ENCODE data around the gene ACSM6.

Gene ACSM6

GRCh38 chr10:95268438-95268837 lies 74.4 kb downstream of the ACSM6 start:
- DNase-seq (ENCODE audit: low read depth): no peak

- no peak for DNase-seq (ENCODE audit: low read depth)
Observed at GRCh38 chr10:95273393-95274312, 79.6 kb downstream of the ACSM6 start.

- no peak for DNase-seq (ENCODE audit: low read depth)
Observed at GRCh38 chr10:95275726-95276366, 81.8 kb downstream of the ACSM6 start.

- DNase-seq (ENCODE audit: low read depth): no peak
Observed at GRCh38 chr10:95276367-95277200, 82.5 kb downstream of the ACSM6 start.

GRCh38 chr10:95277201-95277570 lies 83.1 kb downstream of the ACSM6 start:
- no peak for DNase-seq (ENCODE audit: low read depth)

GRCh38 chr10:95277614-95278013 lies 83.6 kb downstream of the ACSM6 start:
- no peak for DNase-seq (ENCODE audit: low read depth)

Measured in stimulated activated CD8-positive, alpha-beta memory T cell treated with anti-CD3 and anti-CD28 coated beads, Interleukin-7, amount 100 ng/mL, for 24 hours (primary cell).